HG03135 (cell line): ENCODE results near the gene GABRG3.

Source experiments
- ATAC-seq: cut with Tn5 transposase; IDR thresholded peaks from one replicate; pipeline ENCODE4 v1.9.1; 2021; ENCODE audit warnings: mild to moderate bottlenecking, moderate library complexity; ENCODE audit not compliant: unreplicated experiment

The GABRG3 gene

GRCh38 chr15:27237319-27237939, 266.4 kb downstream of the GABRG3 start:
- ATAC-seq = no peak

- no peak for ATAC-seq
These were observed 267.2 kb downstream of the GABRG3 start for GRCh38 chr15:27238209-27238608.

- no peak for ATAC-seq
These were observed 267.9 kb downstream of the GABRG3 start for GRCh38 chr15:27238707-27239423.

GRCh38 chr15:27241943-27242342, 271.0 kb downstream of the GABRG3 start:
- ATAC-seq = no peak

GRCh38 chr15:27244047-27244446, 273.1 kb downstream of the GABRG3 start:
- no peak for ATAC-seq

GRCh38 chr15:27248251-27248650, 277.3 kb downstream of the GABRG3 start:
- ATAC-seq = no peak

GRCh38 chr15:27249046-27249759, 278.2 kb downstream of the GABRG3 start:
- ATAC-seq = no peak

- ATAC-seq = no peak
These were observed 278.8 kb downstream of the GABRG3 start for GRCh38 chr15:27249760-27250109.

GRCh38 chr15:27250223-27250622, 279.2 kb downstream of the GABRG3 start:
- ATAC-seq = no peak

GRCh38 chr15:27254055-27254454, 283.1 kb downstream of the GABRG3 start:
- no peak for ATAC-seq

- no peak for ATAC-seq
These were observed 283.8 kb downstream of the GABRG3 start for GRCh38 chr15:27254801-27255200.

GRCh38 chr15:27256446-27256845, 285.5 kb downstream of the GABRG3 start:
- ATAC-seq = no peak

- ATAC-seq = no peak
These were observed 287.3 kb downstream of the GABRG3 start for GRCh38 chr15:27258287-27258686.

GRCh38 chr15:27260523-27260922, 289.5 kb downstream of the GABRG3 start:
- no peak for ATAC-seq

- no peak for ATAC-seq
These were observed 297.9 kb downstream of the GABRG3 start for GRCh38 chr15:27268923-27269322.

- ATAC-seq = no peak
These were observed 300.3 kb downstream of the GABRG3 start for GRCh38 chr15:27271258-27271657.

GRCh38 chr15:27272427-27272826, 301.4 kb downstream of the GABRG3 start:
- ATAC-seq = no peak

- ATAC-seq = no peak
These were observed 302.5 kb downstream of the GABRG3 start for GRCh38 chr15:27273506-27273905.

GRCh38 chr15:27278761-27279160, 307.8 kb downstream of the GABRG3 start:
- ATAC-seq = no peak

GRCh38 chr15:27292641-27293040, 321.7 kb downstream of the GABRG3 start:
- no peak for ATAC-seq

GRCh38 chr15:27293607-27294006, 322.6 kb downstream of the GABRG3 start:
- no peak for ATAC-seq

- no peak for ATAC-seq
These were observed 346.8 kb downstream of the GABRG3 start for GRCh38 chr15:27317736-27318135.
